K562 treated with DMSO at 1 percent for 24 hours (cell line): Measurements from ENCODE around the gene DAD1. TPM values are rescaled to one million over a fixed set of nuclear protein-coding genes. Genes with fewer than 3 reads are reported as not detected.

Experiments
- total RNA-seq: library from RNA; unstranded; fragments of 300-600 nt; gene quantifications from 2 replicates; pipeline ENCODE4 v1.2.3, GENCODE V29; 2022; ENCODE audit warnings: low read depth; ENCODE audit not compliant: insufficient read depth

DAD1 gene
- total RNA-seq, result 234 and 250 TPM in 2 replicates

GRCh38 chr14:22589096-22589839 lies at the start of gene DAD1:
TSS of gene DAD1 (minus strand) at chr14:22589224. CDS start at chr14:22589157, 67 bp downstream.

GRCh38 chr14:22598099-22598895 lies 9.3 kb upstream of the DAD1 start, which contains the start of gene ABHD4:
TSS of gene ABHD4 (plus strand) at chr14:22598300. CDS start at chr14:22598307, 7 bp downstream.

Other genes starting within 250 kb of the DAD1 start
- 31.9 and 32.7 TPM in 2 replicates for gene ABHD4, start 9.1 kb upstream of the DAD1 start, total RNA-seq
- not detected in 2 replicates for gene OR6J1, start 55.1 kb upstream of the DAD1 start, total RNA-seq
- 109 and 111 TPM in 2 replicates for gene OXA1L, start 177.5 kb upstream of the DAD1 start, total RNA-seq
- 1.1 and 3.5 TPM in 2 replicates for gene SLC7A7, start 226.2 kb upstream of the DAD1 start, total RNA-seq
- 98.0 and 108 TPM in 2 replicates for gene MRPL52, start 240.7 kb upstream of the DAD1 start, total RNA-seq
- 3.0 and 3.6 TPM in 2 replicates for gene MMP14, start 247.4 kb upstream of the DAD1 start, total RNA-seq